DOHH2 (cell line): ENCODE measurements around the gene TMEFF2.

ENCODE experiments used
- H3F3A ChIP-seq: fragments of 200-600 bp; sonication (generic), shearing (Covaris generic); 2 replicates; pipeline ENCODE4 v1.6.0; 2016; ENCODE audit warnings: antibody characterized with exemption, mild to moderate bottlenecking; ENCODE audit not compliant: control insufficient read depth, insufficient read depth
- H3K27ac ChIP-seq: fragments of 200-600 bp; sonication (generic); 2 replicates; pipeline ENCODE4 v1.5.1; 2014; ENCODE audit warnings: low read depth, mild to moderate bottlenecking, low read length, moderate library complexity
- H3K27me3 ChIP-seq: fragments of 200-600 bp; sonication (generic); 2 replicates; pipeline ENCODE4 v1.6.1; 2014; ENCODE audit warnings: mild to moderate bottlenecking, low read length, mixed read lengths; ENCODE audit not compliant: control insufficient read depth
- H3K36me3 ChIP-seq: fragments of 200-600 bp; sonication (generic); 2 replicates; pipeline ENCODE4 v1.6.1; 2014; ENCODE audit warnings: mild to moderate bottlenecking, low read length, moderate library complexity, mixed read lengths; ENCODE audit not compliant: control insufficient read depth
- H3K4me1 ChIP-seq: fragments of 200-600 bp; sonication (generic); 2 replicates; pipeline ENCODE4 v1.6.1; 2014; ENCODE audit warnings: mild to moderate bottlenecking, low read length, mixed read lengths; ENCODE audit not compliant: control insufficient read depth
- H3K4me2 ChIP-seq: fragments of 200-600 bp; sonication (generic); 2 replicates; pipeline ENCODE4 v1.6.0; 2014; ENCODE audit warnings: mild to moderate bottlenecking, low read length, moderate library complexity
- H3K4me3 ChIP-seq: fragments of 200-600 bp; sonication (generic); 2 replicates; pipeline ENCODE4 v1.5.1; 2014; ENCODE audit warnings: mild to moderate bottlenecking, low read length, mixed read lengths
- H3K79me2 ChIP-seq: fragments of 200-600 bp; sonication (generic); 2 replicates; pipeline ENCODE4 v1.6.1; 2014; ENCODE audit warnings: mild to moderate bottlenecking, low read length, mixed read lengths; ENCODE audit not compliant: control insufficient read depth
- H3K9me2 ChIP-seq: fragments of 200-600 bp; sonication (generic); replicated peaks from 2 replicates; pipeline ENCODE4 v1.6.1; 2014; ENCODE audit warnings: mild to moderate bottlenecking, low read length, mixed read lengths; ENCODE audit not compliant: control insufficient read depth
- H3K9me3 ChIP-seq: fragments of 200-600 bp; sonication (generic); 2 replicates; pipeline ENCODE4 v1.6.1; 2014; ENCODE audit warnings: antibody characterized with exemption, low read length, mixed read lengths; ENCODE audit not compliant: control insufficient read depth, insufficient read depth
- H4K20me1 ChIP-seq: fragments of 200-600 bp; sonication (generic); 2 replicates; pipeline ENCODE4 v1.6.0; 2014; ENCODE audit warnings: low read depth, mild to moderate bottlenecking, antibody characterized with exemption, low read length, moderate library complexity; ENCODE audit not compliant: control insufficient read depth, insufficient read depth
- CTCF ChIP-seq: fragments of 200-600 bp; sonication (generic); IDR thresholded peaks from one replicate; pipeline ENCODE4 v1.5.1; 2014; ENCODE audit warnings: antibody characterized with exemption, mild to moderate bottlenecking, low read depth, low read length; ENCODE audit not compliant: poor library complexity, severe bottlenecking
- EZH2phosphoT487 ChIP-seq: fragments of 200-600 bp; sonication (generic); IDR thresholded peaks from 2 replicates; pipeline ENCODE4 v1.6.1; 2017; ENCODE audit warnings: borderline replicate concordance, mild to moderate bottlenecking, antibody characterized with exemption, low read length, moderate library complexity, mixed read lengths

TMEFF2 gene

GRCh38 chr2:192201116-192201515 lies 6.4 kb upstream of the TMEFF2 start:
- no peak overlapping the region for H3K4me2 ChIP-seq
- H3K79me2 ChIP-seq: no peaks in the 10 kb centered on the region
- H3K36me3 ChIP-seq: no peaks in the 10 kb centered on the region
- TF ChIP-seq EZH2phosphoT487 (no peak), CTCF (no peak)
- no peaks in the 10 kb centered on the region for H4K20me1 ChIP-seq
- no peak overlapping the region for H3K4me3 ChIP-seq
- no peaks in the 10 kb centered on the region for H3K27me3 ChIP-seq
- H3K9me3 ChIP-seq: no peaks in the 10 kb centered on the region
- no peak overlapping the region for H3K27ac ChIP-seq
- no peaks in the 10 kb centered on the region for H3K4me1 ChIP-seq
- H3F3A ChIP-seq: no peaks in the 10 kb centered on the region
- no peaks in the 10 kb centered on the region for H3K9me2 ChIP-seq

GRCh38 chr2:192197357-192197756 lies 2.6 kb upstream of the TMEFF2 start:
- Histone ChIP-seq H3K9me3 (peaks cover 4% of the 10 kb centered on the region; the same call in 1 of the 2 replicates), H3K9me2 (no peaks in the 10 kb centered on the region), H3K36me3 (no peaks in the 10 kb centered on the region), H3K4me1 (no peaks in the 10 kb centered on the region), H3K4me3 (no peak overlapping the region), H3F3A (no peaks in the 10 kb centered on the region), H3K27me3 (no peaks in the 10 kb centered on the region), H3K79me2 (no peaks in the 10 kb centered on the region), H3K4me2 (no peak overlapping the region), H4K20me1 (no peaks in the 10 kb centered on the region), H3K27ac (no peak overlapping the region)
- TF ChIP-seq CTCF (no peak), EZH2phosphoT487 (no peak)

- no peaks in the 10 kb centered on the region for H3K4me1 ChIP-seq
- no peaks in the 10 kb centered on the region for H4K20me1 ChIP-seq
- no peaks in the 10 kb centered on the region for H3K9me2 ChIP-seq
- no peak overlapping the region for H3K27ac ChIP-seq
- peaks cover 4% of the 10 kb centered on the region; the same call in 1 of the 2 replicates for H3K9me3 ChIP-seq
- no peak overlapping the region for H3K4me3 ChIP-seq
- no peaks in the 10 kb centered on the region for H3F3A ChIP-seq
- H3K4me2 ChIP-seq: no peak overlapping the region
- no peaks in the 10 kb centered on the region for H3K36me3 ChIP-seq
- H3K79me2 ChIP-seq: no peaks in the 10 kb centered on the region
- no peak for TF ChIP-seq CTCF
- no peak for TF ChIP-seq EZH2phosphoT487
- no peaks in the 10 kb centered on the region for H3K27me3 ChIP-seq
These were observed 1.9 kb upstream of the TMEFF2 start for GRCh38 chr2:192196421-192197194.
